Measurements from ENCODE around the gene MOGAT3. TPM values are rescaled to one million over a fixed set of nuclear protein-coding genes. Genes with fewer than 3 reads are reported as not detected.
A peak's percentile ranks its signal among the peaks of the same experiment; 100 is the strongest.

The MOGAT3 gene
- total and polyA plus RNA-seq, 9 of the 15 experiments (the other 6 are each of a cell fraction or from before 2014, with no cell fraction given) = 0.07 to 0.17 (median 0.13) TPM; not detected in 6

GRCh38 chr7:101154693-101155102 is 46.1 kb downstream of the MOGAT3 start (continued):
- TF ChIP-seq PHF8 (IDR thresholded peaks at IDR 0.05; ENCODE audit: borderline replicate concordance, low read length) (peak; percentile 12; the same call in 1 of the 2 replicates), CBX1 (IDR thresholded peaks at IDR 0.05; ENCODE audit: low read depth) (no peak), PCBP1 (IDR thresholded peaks at IDR 0.05; ENCODE audit: low read depth, low read length, poor library complexity, severe bottlenecking) (peak; percentile 0), RFX7 (CRISPR knock-in tag; IDR thresholded peaks at IDR 0.05) (no peak), ZBTB7A (IDR thresholded peaks at IDR 0.05; ENCODE audit: borderline replicate concordance, control insufficient read depth, low read depth, low read length) (peak; percentile 77), ZBTB26 (CRISPR knock-in tag; IDR thresholded peaks at IDR 0.05) (no peak), PHF20 (IDR thresholded peaks at IDR 0.05; ENCODE audit: partially characterized antibody) (no peak), KAT2B (IDR thresholded peaks at IDR 0.05; ENCODE audit: low read depth, low read length) (no peak), ZNF318 (IDR thresholded peaks at IDR 0.05; ENCODE audit: borderline replicate concordance in 1 of 2, low read depth in 1 of 2) (no peak), HES1 (IDR thresholded peaks at IDR 0.05; ENCODE audit: low read depth) (no peak), ZBTB12 (CRISPR knock-in tag; IDR thresholded peaks at IDR 0.05) (no peak), ZNF395 (CRISPR knock-in tag; IDR thresholded peaks at IDR 0.05) (no peak)

Data from K562 (cell line).